GM12891 (cell line): ENCODE data around the gene THAP9.

Source experiments
- PAX5 ChIP-seq: IDR thresholded peaks from 2 replicates; pipeline ENCODE4 v1.6.1; 2011; ENCODE audit warnings: low read length, moderate library complexity, mild to moderate bottlenecking; ENCODE audit not compliant: insufficient read depth, severe bottlenecking
- POLR2A ChIP-seq: IDR thresholded peaks from 2 replicates; pipeline ENCODE4 v1.6.1; 2011; ENCODE audit warnings: low read depth, low read length, control low read depth
- POLR2AphosphoS5 ChIP-seq: IDR thresholded peaks from 2 replicates; pipeline ENCODE4 v1.6.1; 2011; ENCODE audit warnings: low read depth, low read length, control low read depth
- POU2F2 ChIP-seq: IDR thresholded peaks from 2 replicates; pipeline ENCODE4 v1.6.1; 2011; ENCODE audit warnings: low read depth, mild to moderate bottlenecking, control low read depth, low read length, moderate library complexity
- SPI1 ChIP-seq: IDR thresholded peaks from 2 replicates; pipeline ENCODE4 v1.6.1; 2011; ENCODE audit warnings: low read depth, low read length, control low read depth
- TAF1 ChIP-seq: IDR thresholded peaks from 2 replicates; pipeline ENCODE4 v1.6.1; 2011; ENCODE audit warnings: low read depth, low read length, control low read depth

DNA sequence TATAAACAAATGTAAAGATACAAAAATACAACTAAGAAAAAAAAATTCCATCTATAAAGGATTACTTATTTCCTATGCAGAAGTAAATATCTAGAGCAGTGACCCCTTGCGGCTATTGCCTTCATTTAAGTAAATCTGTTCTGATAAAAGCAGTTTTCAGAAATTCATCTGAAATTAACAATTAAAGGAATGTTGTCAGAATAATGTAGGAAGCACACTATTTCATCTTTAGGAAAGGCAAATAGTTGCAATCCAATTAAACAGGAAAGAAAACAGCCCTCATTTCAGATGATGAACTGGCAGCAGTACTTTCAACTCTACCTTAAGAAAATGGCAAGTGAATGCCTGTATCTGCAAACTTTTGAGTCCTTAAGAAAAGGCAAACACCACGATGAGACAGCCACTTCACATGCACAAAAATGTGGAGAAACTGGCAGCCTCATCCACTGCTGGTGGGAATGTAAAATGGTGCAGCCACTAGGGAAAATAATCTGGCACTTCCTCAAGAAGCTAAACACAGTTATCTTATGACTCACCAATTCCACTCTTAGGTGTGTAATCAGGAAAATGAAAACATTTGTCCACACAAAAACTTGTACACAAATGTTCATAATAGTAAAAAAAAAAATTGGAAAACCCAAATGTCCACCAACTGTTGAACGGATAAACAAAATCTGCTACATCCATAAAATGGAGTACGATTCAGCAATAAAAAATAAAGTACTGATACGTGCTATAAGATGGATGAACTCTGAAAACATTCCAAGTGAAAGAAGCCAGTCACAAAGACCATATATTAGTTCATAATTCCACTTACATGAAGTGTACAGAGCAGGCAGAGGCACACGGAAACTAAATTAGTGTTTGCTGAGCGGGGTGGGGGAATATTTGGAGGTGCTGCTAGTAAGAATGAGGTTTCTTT is 2.0 kb upstream of the THAP9 start:
- no peak for TF ChIP-seq POLR2AphosphoS5
- TF ChIP-seq POLR2A = no peak
- no peak for TF ChIP-seq POU2F2
- no peak for TF ChIP-seq TAF1
- TF ChIP-seq SPI1 = peak; percentile 63
- no peak for TF ChIP-seq PAX5
